GM12878 (cell line): ENCODE results near the gene PF4V1. TPM values are rescaled to one million over a fixed set of nuclear protein-coding genes. Genes with fewer than 3 reads are reported as not detected.

Experiments used
- ATAC-seq: fragments of 200-7000 bp; cut with Tn5 transposase; 3 replicates; pipeline ENCODE4 v1.9.1; 2020; ENCODE audit warnings: mild to moderate bottlenecking, moderate library complexity
- BruUV-seq: library from RNA; stranded (reverse); fragments of 400-500 nt; replicated peaks from 2 replicates; lab custom pipeline; 2021; lab: Mats Ljungman, UMichigan
- CTCF ChIA-PET: fragments of 300-600 bp; sonication (Branson Sonifier 250); formaldehyde crosslinking; extraction: SDS; loops from one replicate; lab custom pipeline; 2021; ENCODE audit warnings: inconsistent platforms; lab: Yijun Ruan, JAX
- POLR2A ChIA-PET: fragments of 350-600 bp; formaldehyde crosslinking; extraction: SDS; loops from one replicate; lab custom pipeline; 2021; ENCODE audit warnings: inconsistent platforms; lab: Charles Lee
- RAD21 ChIA-PET: fragments of 300-600 bp; sonication (Branson Sonifier 250); formaldehyde crosslinking; loops from one replicate; lab custom pipeline; 2023; ENCODE audit warnings: antibody characterized with exemption; ENCODE audit not compliant: unreplicated experiment; lab: Charles Lee
- SMC1A ChIA-PET: fragments of 300-600 bp; sonication (Branson Sonifier 250); formaldehyde crosslinking; loops from one replicate; lab custom pipeline; 2023; ENCODE audit not compliant: unreplicated experiment, uncharacterized antibody; lab: Charles Lee
- DNase-seq: peaks from one replicate; pipeline ENCODE4 v3.0.0-alpha.2; 2011; ENCODE audit warnings: low read depth, low spot score
- FAIRE-seq: peaks from 3 replicates; lab custom pipeline; 2011; peaks lifted over from hg19 to GRCh38; lab: Jason Lieb, UNC
- H2AFZ ChIP-seq: 2 replicates; pipeline ENCODE4 v1.6.0; 2011; ENCODE audit warnings: low read depth, low read length, control low read depth; ENCODE audit not compliant: control insufficient read depth
- H3K27ac ChIP-seq: 2 replicates; pipeline ENCODE4 v1.5.1; 2011; ENCODE audit warnings: control low read depth; ENCODE audit not compliant: control insufficient read depth, insufficient read depth
- H3K27me3 ChIP-seq, 2 experiments: replicated peaks in 1 of 2; 2 replicates each; pipeline versions ENCODE4 v1.6.0 to v1.6.1; 2011; ENCODE audit warnings: low read length in 1 of 2; ENCODE audit not compliant: control insufficient read depth in 2 of 2, insufficient read depth in 2 of 2
- H3K36me3 ChIP-seq, 2 experiments: 2 replicates each; pipeline ENCODE4 v1.5.1; 2011; ENCODE audit warnings: low read length in 1 of 2; ENCODE audit not compliant: control insufficient read depth in 2 of 2, insufficient read depth in 2 of 2
- H3K4me1 ChIP-seq: 2 replicates; pipeline ENCODE4 v1.6.1; 2011; ENCODE audit warnings: mild to moderate bottlenecking, low read length, moderate library complexity, mixed read lengths; ENCODE audit not compliant: control insufficient read depth, insufficient read depth
- H3K4me2 ChIP-seq: 2 replicates; pipeline ENCODE4 v1.6.0; 2011; ENCODE audit warnings: control low read depth; ENCODE audit not compliant: control insufficient read depth, insufficient read depth
- H3K4me3 ChIP-seq: fragments of 200-600 bp; sonication (generic); 2 replicates; pipeline ENCODE4 v1.5.1; 2016
- H3K79me2 ChIP-seq: 2 replicates; pipeline ENCODE4 v1.6.0; 2011; ENCODE audit warnings: low read length; ENCODE audit not compliant: control insufficient read depth, insufficient read depth
- H3K9ac ChIP-seq: 2 replicates; pipeline ENCODE4 v1.8.0; 2011; ENCODE audit warnings: low read length, control low read depth, mixed read lengths; ENCODE audit not compliant: control insufficient read depth, insufficient read depth
- H3K9me3 ChIP-seq: replicated peaks from 3 replicates; pipeline ENCODE4 v1.5.1; 2011; ENCODE audit warnings: mild to moderate bottlenecking, low read length; ENCODE audit not compliant: control insufficient read depth, insufficient read depth
- H4K20me1 ChIP-seq: 2 replicates; pipeline ENCODE4 v1.6.0; 2011; ENCODE audit not compliant: control insufficient read depth, insufficient read depth
- CEBPZ ChIP-seq: fragments of 150-350 bp; IDR thresholded peaks from 2 replicates; pipeline ENCODE4 v1.6.1; 2016; ENCODE audit warnings: low read depth, low read length
- GABPA ChIP-seq: IDR thresholded peaks from 2 replicates; pipeline ENCODE4 v1.6.1; 2014; ENCODE audit warnings: antibody characterized with exemption, low read depth, mild to moderate bottlenecking, inconsistent platforms
- RAD21 ChIP-seq: IDR thresholded peaks from 2 replicates; pipeline ENCODE4 v1.6.1; 2011; ENCODE audit warnings: mild to moderate bottlenecking, low read depth, low read length, moderate library complexity; ENCODE audit not compliant: insufficient read depth
- SMC3 ChIP-seq: IDR thresholded peaks from 2 replicates; pipeline ENCODE4 v1.6.1; 2011; ENCODE audit warnings: low read length, improper control_type of control experiment, borderline replicate concordance
- WGBS: methylation state at CpG from one replicate; pipeline ENCODE4 v1.1.6; 2016; ENCODE audit warnings: low lambda C conversion rate; ENCODE audit not compliant: insufficient replicate concordance, insufficient coverage; ENCODE audit errors: missing lambda C conversion rate; 5-methylcytosine and 5-hydroxymethylcytosine counted together
- in situ Hi-C: fragments of 300-500 bp; cut with MboI; formaldehyde crosslinking; loops from 9 replicates; pipeline ENCODE4 v1.14.3; 2018; ENCODE audit warnings: mixed read lengths
- intact Hi-C: fragments of 100-400 bp; cut with micrococcal nuclease; formaldehyde crosslinking; loops from one replicate; pipeline ENCODE4 v1.14.2; 2022; ENCODE audit not compliant: unreplicated experiment
- polyA plus RNA-seq, 11 experiments: library from polyadenylated mRNA; depleted of rRNA in 4 of 11; unstranded in 6 of 11; stranded (reverse) in 5 of 11; fragments of >200 nt; fragmentation: Nextera tagmentation in 4 of 11; fragmentation: Illumina TruSeq in 1 of 11; extraction: Ambion mirVana in 4 of 11; extraction: Trizol in 1 of 11; gene quantifications; 1 replicate in 1 of 11; 2 replicates in 10 of 11; pipeline versions ENCODE4 v1.2.1 to v1.2.3, GENCODE V29; 2011 to 2016; ENCODE audit warnings: inconsistent platforms in 2 of 11, missing spikeins in 2 of 11, low read depth in 1 of 11
- total RNA-seq, 4 experiments: library from RNA; depleted of rRNA in 3 of 4; stranded (reverse); fragments of >200 nt in 3 of 4; fragmentation: Illumina TruSeq in 1 of 4; extraction: Trizol in 1 of 4; gene quantifications; 2 replicates each; pipeline versions ENCODE4 v1.2.1 to v1.2.3, GENCODE V29; 2013 to 2021
- TF ChIP-seq, protein P1 (sequence below), 3 experiments: IDR thresholded peaks in 2 of 3; conservative IDR thresholded peaks in 1 of 3; 2 replicates each; pipeline ENCODE4 v1.5.1; 2011; ENCODE audit warnings: low read depth in 3 of 3, low read length in 3 of 3, mild to moderate bottlenecking in 3 of 3, control low read depth in 2 of 3, moderate library complexity in 2 of 3, inconsistent platforms in 1 of 3, mixed read lengths in 1 of 3; ENCODE audit not compliant: control insufficient read depth in 2 of 3, insufficient read depth in 1 of 3; ENCODE audit errors: extremely low read depth in 1 of 3

The PF4V1 gene
- total and polyA plus RNA-seq, 10 of the 15 experiments (the other 5 are each of a cell fraction or from before 2014, with no cell fraction given) = not detected

GRCh38 chr4:73864365-73864764, 11.3 kb downstream of the PF4V1 start:
- no peaks in the 10 kb centered on the region for H3K36me3 ChIP-seq
- CTCF ChIA-PET = interaction anchor here (0.6 to 4.8 kb wide), 25 partner anchors 17 to 291 kb away, joined by 3 to 71 read pairs (median 4); no protein-coding TSS in a partner anchor
- no peak overlapping the region for H3K9ac ChIP-seq
- no TSS peak for BruUV-seq
- FAIRE-seq = peak; percentile 13
- no peaks in the 10 kb centered on the region for H3K79me2 ChIP-seq
- in situ Hi-C loops = no loop called here
- H3K4me2 ChIP-seq = no peak overlapping the region
- WGBS = 47% methylated on average over 2 of the region's 2 CpGs
- TF ChIP-seq GABPA (no peak), RAD21 (peak; percentile 40; the same call in 1 of the 2 replicates), SMC3 (peak; percentile 60; the same call in 1 of the 2 replicates), CEBPZ (no peak)
- TF ChIP-seq, protein P1, sequence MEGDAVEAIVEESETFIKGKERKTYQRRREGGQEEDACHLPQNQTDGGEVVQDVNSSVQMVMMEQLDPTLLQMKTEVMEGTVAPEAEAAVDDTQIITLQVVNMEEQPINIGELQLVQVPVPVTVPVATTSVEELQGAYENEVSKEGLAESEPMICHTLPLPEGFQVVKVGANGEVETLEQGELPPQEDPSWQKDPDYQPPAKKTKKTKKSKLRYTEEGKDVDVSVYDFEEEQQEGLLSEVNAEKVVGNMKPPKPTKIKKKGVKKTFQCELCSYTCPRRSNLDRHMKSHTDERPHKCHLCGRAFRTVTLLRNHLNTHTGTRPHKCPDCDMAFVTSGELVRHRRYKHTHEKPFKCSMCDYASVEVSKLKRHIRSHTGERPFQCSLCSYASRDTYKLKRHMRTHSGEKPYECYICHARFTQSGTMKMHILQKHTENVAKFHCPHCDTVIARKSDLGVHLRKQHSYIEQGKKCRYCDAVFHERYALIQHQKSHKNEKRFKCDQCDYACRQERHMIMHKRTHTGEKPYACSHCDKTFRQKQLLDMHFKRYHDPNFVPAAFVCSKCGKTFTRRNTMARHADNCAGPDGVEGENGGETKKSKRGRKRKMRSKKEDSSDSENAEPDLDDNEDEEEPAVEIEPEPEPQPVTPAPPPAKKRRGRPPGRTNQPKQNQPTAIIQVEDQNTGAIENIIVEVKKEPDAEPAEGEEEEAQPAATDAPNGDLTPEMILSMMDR (IDR thresholded peaks at IDR 0.05 in 2 of 3, conservative IDR thresholded peaks at IDR 0.05 in 1 of 3; ENCODE audit: control insufficient read depth in 2 of 3, extremely low read depth in 1 of 3, insufficient read depth in 1 of 3, low read depth in 3 of 3, low read length in 3 of 3) = peak; percentile 46 to 66 (median 57)
- TF ChIP-seq, all 136 proteins: peak for 3
- Histone ChIP-seq H2AFZ (no peak overlapping the region), H3K4me1 (no peaks in the 10 kb centered on the region), H3K4me3 (no peak overlapping the region), H4K20me1 (no peaks in the 10 kb centered on the region), H3K27me3 (peaks cover 0 to 6% of the 10 kb centered on the region in 2 experiments; a peak in 1 of 4 replicates), H3K27ac (no peak overlapping the region), H3K9me3 (no peaks in the 10 kb centered on the region)
- intact Hi-C loops = loop anchor here (1.0 to 10.0 kb wide), 3 partner anchors 135 to 290 kb away; no protein-coding TSS in a partner anchor
- ATAC-seq (peak; percentile 62), DNase-seq (no peak)
- ChIA-PET RAD21 (interaction anchor here (0.7 to 2.0 kb wide), 12 partner anchors 128 to 270 kb away, joined by 3 to 17 read pairs (median 3); no protein-coding TSS in a partner anchor), POLR2A (no interaction called here), SMC1A (interaction anchor here (0.7 to 1.6 kb wide), 11 partner anchors 8 to 291 kb away, joined by 3 to 18 read pairs (median 4); no protein-coding TSS in a partner anchor)
